VCaP (cell line): ENCODE results near the gene NIM1K.

ENCODE experiments used
- H3K27ac ChIP-seq: fragments of 450-650 bp; 2 replicates; pipeline ENCODE4 v1.5.1; 2017
- CTCF ChIP-seq: fragments of 450-650 bp; conservative IDR thresholded peaks from 2 replicates; pipeline ENCODE4 v1.5.1; 2017; ENCODE audit warnings: mild to moderate bottlenecking, moderate library complexity

NIM1K gene

GRCh38 chr5:43286623-43287022 is 94.6 kb downstream of the NIM1K start:
- H3K27ac ChIP-seq, result no peak overlapping the region
- TF ChIP-seq CTCF, result no peak

- H3K27ac ChIP-seq, result no peak overlapping the region
- TF ChIP-seq CTCF, result no peak
Measured at GRCh38 chr5:43287493-43287892, 95.5 kb downstream of the NIM1K start.

- no peak for TF ChIP-seq CTCF
- no peak overlapping the region for H3K27ac ChIP-seq
Measured at GRCh38 chr5:43288269-43288831, 96.3 kb downstream of the NIM1K start.

GRCh38 chr5:43290726-43291125 is 98.7 kb downstream of the NIM1K start:
- H3K27ac ChIP-seq, result no peak overlapping the region
- no peak for TF ChIP-seq CTCF

GRCh38 chr5:43294226-43294625 is 102.2 kb downstream of the NIM1K start:
- no peak for TF ChIP-seq CTCF
- H3K27ac ChIP-seq, result no peak overlapping the region

- TF ChIP-seq CTCF, result no peak
- no peak overlapping the region for H3K27ac ChIP-seq
Measured at GRCh38 chr5:43295202-43295601, 103.2 kb downstream of the NIM1K start.

GRCh38 chr5:43296835-43297234 is 104.8 kb downstream of the NIM1K start:
- H3K27ac ChIP-seq, result no peak overlapping the region
- TF ChIP-seq CTCF, result no peak
